Effector memory CD8-positive, alpha-beta T cell (primary cell): ENCODE data around the gene PTPRT.

Experiments used
- ATAC-seq: fragments of 150-1000 bp; cut with Tn5 transposase; replicated peaks from 2 replicates; pipeline ENCODE4 v1.10.0; 2021; ENCODE audit warnings: mild to moderate bottlenecking, moderate library complexity
- DNase-seq, 3 experiments: peaks; one replicate each; pipeline ENCODE4 v3.0.0; 2021
- H3K27ac Mint-ChIP-seq, 2 donors: one replicate each; pipeline ENCODE4 v1.8.0; 2022; ENCODE audit warnings: mild to moderate bottlenecking in 2 of 2, mixed read lengths in 2 of 2, moderate library complexity in 2 of 2
- H3K27me3 Mint-ChIP-seq, 2 donors: one replicate each; pipeline ENCODE4 v1.8.0; 2022; ENCODE audit warnings: mixed read lengths in 2 of 2
- H3K36me3 Mint-ChIP-seq: one replicate; pipeline ENCODE4 v1.8.0; 2022; ENCODE audit warnings: mild to moderate bottlenecking, moderate library complexity, mixed read lengths; ENCODE audit not compliant: insufficient read depth
- H3K4me1 Mint-ChIP-seq, 2 donors: one replicate each; pipeline ENCODE4 v1.8.0; 2022; ENCODE audit warnings: low read depth in 2 of 2, mixed read lengths in 2 of 2
- H3K4me3 Mint-ChIP-seq, 2 donors: one replicate each; pipeline ENCODE4 v1.8.0; 2022; ENCODE audit warnings: mild to moderate bottlenecking in 2 of 2, mixed read lengths in 2 of 2, moderate library complexity in 2 of 2
- H3K9me3 Mint-ChIP-seq, 2 donors: one replicate each; pipeline ENCODE4 v1.8.0; 2022; ENCODE audit warnings: mixed read lengths in 2 of 2

Gene PTPRT

GRCh38 chr20:42788707-42789106 is 401.0 kb downstream of the PTPRT start:
- Mint-ChIP-seq H3K36me3 (no peaks in the 10 kb centered on the region), H3K27ac (no peak overlapping the region), H3K4me1 (no peaks in the 10 kb centered on the region), H3K4me3 (no peak overlapping the region), H3K27me3 (no peaks in the 10 kb centered on the region), H3K9me3 (peaks cover 13% of the 10 kb centered on the region in 2 donors)
- ATAC-seq (no peak), DNase-seq (no peak)

GRCh38 chr20:42785041-42785440 is 404.7 kb downstream of the PTPRT start:
- Mint-ChIP-seq H3K9me3 (peaks cover 13 to 30% of the 10 kb centered on the region in 2 donors), H3K27me3 (peaks cover 0 to 6% of the 10 kb centered on the region in 2 donors), H3K4me1 (no peaks in the 10 kb centered on the region), H3K36me3 (no peaks in the 10 kb centered on the region), H3K27ac (no peak overlapping the region), H3K4me3 (no peak overlapping the region)
- ATAC-seq (no peak), DNase-seq (no peak)

- Mint-ChIP-seq H3K4me3 (no peak overlapping the region), H3K4me1 (no peaks in the 10 kb centered on the region), H3K27me3 (peaks cover 0 to 6% of the 10 kb centered on the region in 2 donors), H3K27ac (no peak overlapping the region), H3K36me3 (no peaks in the 10 kb centered on the region), H3K9me3 (peaks cover 13 to 36% of the 10 kb centered on the region in 2 donors)
- ATAC-seq, result no peak
- DNase-seq, result no peak
Observed at GRCh38 chr20:42779216-42779615, 410.5 kb downstream of the PTPRT start.

- no peak for ATAC-seq
- no peak for DNase-seq
- H3K4me3 Mint-ChIP-seq, result no peak overlapping the region
- H3K27ac Mint-ChIP-seq, result no peak overlapping the region
- peaks cover 2% of the 10 kb centered on the region for H3K36me3 Mint-ChIP-seq
- no peaks in the 10 kb centered on the region for H3K4me1 Mint-ChIP-seq
- H3K27me3 Mint-ChIP-seq, result no peaks in the 10 kb centered on the region
- H3K9me3 Mint-ChIP-seq, result peaks cover 9 to 23% of the 10 kb centered on the region in 2 donors
Observed at GRCh38 chr20:42775866-42776265, 413.8 kb downstream of the PTPRT start.

- H3K9me3 Mint-ChIP-seq, result peaks cover 9 to 23% of the 10 kb centered on the region in 2 donors
- H3K4me3 Mint-ChIP-seq, result no peak overlapping the region
- DNase-seq (no peak), ATAC-seq (no peak)
- H3K4me1 Mint-ChIP-seq, result no peaks in the 10 kb centered on the region
- no peak overlapping the region for H3K27ac Mint-ChIP-seq
- H3K27me3 Mint-ChIP-seq, result no peaks in the 10 kb centered on the region
- peaks cover 2% of the 10 kb centered on the region for H3K36me3 Mint-ChIP-seq
Observed at GRCh38 chr20:42775037-42775436, 414.7 kb downstream of the PTPRT start.

GRCh38 chr20:42763015-42763414 is 426.7 kb downstream of the PTPRT start:
- ATAC-seq, result no peak
- Mint-ChIP-seq H3K4me3 (no peak overlapping the region), H3K9me3 (peaks cover 4 to 10% of the 10 kb centered on the region in 2 donors), H3K27me3 (no peaks in the 10 kb centered on the region), H3K36me3 (no peaks in the 10 kb centered on the region), H3K27ac (no peak overlapping the region), H3K4me1 (no peaks in the 10 kb centered on the region)
- DNase-seq, result no peak

GRCh38 chr20:42756991-42757390 is 432.7 kb downstream of the PTPRT start:
- H3K27me3 Mint-ChIP-seq, result no peaks in the 10 kb centered on the region
- peaks cover 4 to 11% of the 10 kb centered on the region in 2 donors for H3K9me3 Mint-ChIP-seq
- no peaks in the 10 kb centered on the region for H3K36me3 Mint-ChIP-seq
- H3K4me3 Mint-ChIP-seq, result no peak overlapping the region
- no peak overlapping the region for H3K27ac Mint-ChIP-seq
- no peaks in the 10 kb centered on the region for H3K4me1 Mint-ChIP-seq
- ATAC-seq, result no peak
- DNase-seq, result no peak

GRCh38 chr20:42754706-42755105 is 435.0 kb downstream of the PTPRT start:
- Mint-ChIP-seq H3K27me3 (no peaks in the 10 kb centered on the region), H3K27ac (no peak overlapping the region), H3K9me3 (peaks cover 9 to 13% of the 10 kb centered on the region in 2 donors), H3K4me3 (no peak overlapping the region), H3K36me3 (no peaks in the 10 kb centered on the region), H3K4me1 (no peaks in the 10 kb centered on the region)
- DNase-seq (no peak), ATAC-seq (no peak)

GRCh38 chr20:42752620-42753019 is 437.1 kb downstream of the PTPRT start:
- Mint-ChIP-seq H3K36me3 (no peaks in the 10 kb centered on the region), H3K4me1 (no peaks in the 10 kb centered on the region), H3K4me3 (no peak overlapping the region), H3K27me3 (no peaks in the 10 kb centered on the region), H3K9me3 (peaks cover 5 to 10% of the 10 kb centered on the region in 2 donors), H3K27ac (no peak overlapping the region)
- DNase-seq (no peak), ATAC-seq (no peak)

GRCh38 chr20:42749556-42749955 is 440.1 kb downstream of the PTPRT start:
- H3K4me1 Mint-ChIP-seq, result no peaks in the 10 kb centered on the region
- peaks cover 4 to 8% of the 10 kb centered on the region in 2 donors for H3K9me3 Mint-ChIP-seq
- no peak for DNase-seq

GRCh38 chr20:42747765-42748411 is 441.8 kb downstream of the PTPRT start:
- ATAC-seq (no peak), DNase-seq (no peak)
- Mint-ChIP-seq H3K36me3 (no peaks in the 10 kb centered on the region), H3K9me3 (peaks cover 7 to 11% of the 10 kb centered on the region in 2 donors), H3K27me3 (no peaks in the 10 kb centered on the region), H3K4me3 (no peak overlapping the region), H3K27ac (no peak overlapping the region), H3K4me1 (no peaks in the 10 kb centered on the region)

More at GRCh38 chr20:42749556-42749955, 440.1 kb downstream of the PTPRT start:
- Mint-ChIP-seq H3K27me3 (no peaks in the 10 kb centered on the region), H3K4me3 (no peak overlapping the region), H3K27ac (no peak overlapping the region), H3K36me3 (no peaks in the 10 kb centered on the region)
- no peak for ATAC-seq

- Mint-ChIP-seq H3K9me3 (peaks cover 12 to 14% of the 10 kb centered on the region in 2 donors), H3K27ac (no peak overlapping the region), H3K4me3 (no peak overlapping the region), H3K4me1 (no peaks in the 10 kb centered on the region), H3K27me3 (no peaks in the 10 kb centered on the region), H3K36me3 (no peaks in the 10 kb centered on the region)
- ATAC-seq (no peak), DNase-seq (no peak)
Observed at GRCh38 chr20:42744756-42745465, 444.8 kb downstream of the PTPRT start.

- no peaks in the 10 kb centered on the region for H3K36me3 Mint-ChIP-seq
- peaks cover 18 to 20% of the 10 kb centered on the region in 2 donors for H3K9me3 Mint-ChIP-seq
- DNase-seq, result no peak
- H3K4me3 Mint-ChIP-seq, result no peak overlapping the region
- no peaks in the 10 kb centered on the region for H3K4me1 Mint-ChIP-seq
- H3K27me3 Mint-ChIP-seq, result no peaks in the 10 kb centered on the region
- H3K27ac Mint-ChIP-seq, result no peak overlapping the region
- ATAC-seq, result no peak
Observed at GRCh38 chr20:42742926-42743325, 446.8 kb downstream of the PTPRT start.

- DNase-seq (no peak), ATAC-seq (no peak)
- no peak overlapping the region for H3K4me3 Mint-ChIP-seq
- H3K27me3 Mint-ChIP-seq, result no peaks in the 10 kb centered on the region
- H3K9me3 Mint-ChIP-seq, result peaks cover 19 to 24% of the 10 kb centered on the region in 2 donors
- H3K36me3 Mint-ChIP-seq, result no peaks in the 10 kb centered on the region
- H3K4me1 Mint-ChIP-seq, result no peaks in the 10 kb centered on the region
- H3K27ac Mint-ChIP-seq, result no peak overlapping the region
Observed at GRCh38 chr20:42741906-42742305, 447.8 kb downstream of the PTPRT start.
